Activated naive CD8-positive, alpha-beta T cell treated with anti-CD3 and anti-CD28 coated beads, Interleukin-2, amount 50 U/mL, for 24 hours (primary cell): Measurements from ENCODE around the gene POLR2M.

Experiments used
- ATAC-seq: fragments of 150-1000 bp; cut with Tn5 transposase; one replicate; pipeline ENCODE4 v1.10.0; 2021
- DNase-seq: peaks from one replicate; pipeline ENCODE4 v3.0.0; 2021
- H3K27ac Mint-ChIP-seq: one replicate; pipeline ENCODE4 v1.8.0; 2021; ENCODE audit warnings: mild to moderate bottlenecking, mixed read lengths
- H3K27me3 Mint-ChIP-seq: one replicate; pipeline ENCODE4 v1.8.0; 2021; ENCODE audit warnings: mixed read lengths
- H3K36me3 Mint-ChIP-seq: one replicate; pipeline ENCODE4 v1.8.0; 2021; ENCODE audit warnings: low read depth, mixed read lengths
- H3K4me1 Mint-ChIP-seq: one replicate; pipeline ENCODE4 v1.8.0; 2021; ENCODE audit warnings: mixed read lengths
- H3K4me3 Mint-ChIP-seq: one replicate; pipeline ENCODE4 v1.8.0; 2021; ENCODE audit warnings: mild to moderate bottlenecking, moderate library complexity, mixed read lengths
- H3K9me3 Mint-ChIP-seq: one replicate; pipeline ENCODE4 v1.8.0; 2021; ENCODE audit warnings: mixed read lengths

POLR2M gene

DNA sequence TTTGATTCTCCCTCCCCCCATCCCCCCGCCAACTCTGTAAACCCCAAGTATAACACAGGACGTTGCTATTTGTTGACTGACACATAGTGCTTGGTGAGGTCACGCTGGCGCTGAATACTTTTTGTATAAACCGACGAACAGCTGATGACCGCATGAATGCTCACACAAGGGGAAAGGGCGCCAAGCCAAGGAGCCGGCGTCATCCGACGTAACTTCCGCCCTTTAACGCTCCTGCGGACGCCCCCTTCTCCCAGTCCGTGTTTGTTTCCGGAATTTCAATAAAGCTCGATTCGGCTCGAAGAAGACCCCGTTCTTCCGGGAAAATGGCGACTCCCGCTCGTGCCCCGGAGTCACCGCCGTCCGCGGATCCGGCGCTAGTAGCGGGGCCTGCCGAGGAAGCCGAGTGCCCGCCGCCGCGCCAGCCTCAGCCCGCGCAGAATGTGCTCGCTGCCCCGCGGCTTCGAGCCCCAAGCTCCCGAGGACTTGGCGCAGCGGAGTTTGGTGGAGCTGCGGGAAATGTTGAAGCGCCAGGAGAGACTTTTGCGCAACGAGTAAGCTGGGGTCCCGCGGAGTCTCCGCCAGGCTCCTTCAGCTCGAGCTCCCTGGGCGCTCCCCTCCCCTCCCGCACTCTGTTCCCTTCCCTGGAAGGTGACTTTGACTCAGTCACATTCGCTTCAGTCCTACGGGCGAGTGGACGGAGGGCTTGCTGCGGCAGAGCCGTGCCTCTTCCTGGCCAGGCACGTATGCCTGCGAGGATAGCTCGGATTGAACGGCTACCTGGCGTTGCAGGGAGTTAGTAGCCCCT lies at the start of gene POLR2M:
Gene POLR2M, plus strand, starts transcription at position 310 of the 805 bp plus-strand sequence. Its CDS starts 129 bp downstream, at position 439.
- peak; percentile 87 for DNase-seq
- Mint-ChIP-seq H3K36me3 (peaks cover 44% of the 10 kb centered on the region), H3K27ac (peak within 1 kb of the TSS; percentile 94), H3K4me3 (peak within 1 kb of the TSS; percentile 87), H3K4me1 (peaks cover 61% of the 10 kb centered on the region), H3K27me3 (no peaks in the 10 kb centered on the region), H3K9me3 (no peaks in the 10 kb centered on the region)
- peak; percentile 97 for ATAC-seq

DNA sequence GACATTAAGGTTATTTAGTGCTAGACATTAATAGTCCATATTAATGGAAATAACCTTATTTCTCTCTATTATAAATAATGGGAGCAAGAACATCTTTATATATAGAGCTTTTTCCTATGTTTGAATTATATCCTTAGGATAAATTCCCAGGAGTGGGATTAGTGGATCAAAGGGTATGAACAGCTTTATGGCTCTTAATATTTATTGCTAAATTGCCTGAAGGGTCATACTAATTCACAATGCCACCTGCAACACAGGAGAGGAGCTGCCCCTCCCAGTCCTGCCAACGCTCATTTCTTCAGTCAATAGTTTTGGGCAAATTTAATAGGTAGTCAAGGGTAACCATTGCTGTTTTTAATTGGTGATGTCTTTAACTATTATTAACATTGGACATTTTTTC lies 48.9 kb upstream of the POLR2M start:
- ATAC-seq: no peak
- no peaks in the 10 kb centered on the region for H3K4me1 Mint-ChIP-seq
- no peaks in the 10 kb centered on the region for H3K36me3 Mint-ChIP-seq
- H3K9me3 Mint-ChIP-seq: no peaks in the 10 kb centered on the region
- no peak overlapping the region for H3K4me3 Mint-ChIP-seq
- H3K27me3 Mint-ChIP-seq: peaks cover 2% of the 10 kb centered on the region
- H3K27ac Mint-ChIP-seq: no peak overlapping the region
- DNase-seq: no peak

DNA sequence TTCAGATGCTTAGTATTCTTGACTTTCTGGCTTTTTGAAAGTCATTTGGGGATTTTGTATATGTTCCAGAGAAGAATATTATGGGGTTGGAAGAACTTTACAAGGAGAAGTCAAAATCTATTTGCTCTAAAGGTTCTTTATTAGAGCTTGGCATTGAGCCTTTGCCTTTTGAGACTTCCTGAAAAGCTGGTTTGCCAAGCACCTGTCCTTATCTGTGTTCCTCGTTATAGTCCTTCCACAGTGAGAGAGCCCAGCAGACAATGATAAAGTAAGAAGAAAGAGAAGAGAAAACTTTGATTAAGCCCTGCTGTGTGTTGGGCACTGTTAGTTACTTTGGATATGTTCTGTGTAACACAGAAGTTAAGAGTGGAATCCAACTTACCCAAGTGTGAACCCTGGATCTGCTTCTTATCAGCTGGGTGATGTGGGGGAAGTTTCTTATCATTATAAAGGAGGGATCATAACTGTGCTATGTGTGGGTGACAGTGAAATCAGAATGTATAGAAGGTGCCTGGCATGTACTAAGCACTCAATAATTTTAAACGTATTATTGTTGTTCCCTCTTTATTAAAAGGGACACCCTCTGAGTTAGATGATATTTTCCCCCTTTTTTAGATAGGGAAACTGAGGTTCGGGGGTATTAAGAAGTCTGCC lies 44.3 kb upstream of the POLR2M start:
- no peak overlapping the region for H3K27ac Mint-ChIP-seq
- DNase-seq: no peak
- peaks cover 2% of the 10 kb centered on the region for H3K27me3 Mint-ChIP-seq
- no peaks in the 10 kb centered on the region for H3K36me3 Mint-ChIP-seq
- H3K9me3 Mint-ChIP-seq: no peaks in the 10 kb centered on the region
- no peak overlapping the region for H3K4me3 Mint-ChIP-seq
- H3K4me1 Mint-ChIP-seq: no peaks in the 10 kb centered on the region
- no peak for ATAC-seq

DNA sequence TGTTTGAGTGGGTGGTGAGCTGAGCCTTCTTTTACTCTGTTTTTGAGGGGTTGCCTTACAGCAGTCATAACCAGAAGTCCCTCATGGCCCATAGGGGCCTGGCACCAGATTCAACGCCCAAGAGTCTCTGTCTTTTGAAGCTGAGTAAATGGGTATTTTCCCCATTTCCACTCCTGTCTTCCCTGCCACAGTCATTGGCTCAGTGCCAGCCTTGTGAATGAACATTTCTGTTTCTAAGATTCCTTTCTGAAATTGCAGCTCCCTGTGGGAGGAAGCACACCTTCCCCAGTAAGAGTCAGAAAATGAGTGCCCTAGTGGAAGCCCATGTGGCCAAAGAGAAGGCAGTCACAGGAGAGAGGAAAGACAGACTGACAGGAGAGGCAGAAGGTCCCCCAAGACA lies 43.7 kb upstream of the POLR2M start:
- no peaks in the 10 kb centered on the region for H3K9me3 Mint-ChIP-seq
- ATAC-seq: no peak
- no peak overlapping the region for H3K4me3 Mint-ChIP-seq
- H3K27ac Mint-ChIP-seq: no peak overlapping the region
- peaks cover 2% of the 10 kb centered on the region for H3K27me3 Mint-ChIP-seq
- no peaks in the 10 kb centered on the region for H3K4me1 Mint-ChIP-seq
- no peak for DNase-seq
- no peaks in the 10 kb centered on the region for H3K36me3 Mint-ChIP-seq

DNA sequence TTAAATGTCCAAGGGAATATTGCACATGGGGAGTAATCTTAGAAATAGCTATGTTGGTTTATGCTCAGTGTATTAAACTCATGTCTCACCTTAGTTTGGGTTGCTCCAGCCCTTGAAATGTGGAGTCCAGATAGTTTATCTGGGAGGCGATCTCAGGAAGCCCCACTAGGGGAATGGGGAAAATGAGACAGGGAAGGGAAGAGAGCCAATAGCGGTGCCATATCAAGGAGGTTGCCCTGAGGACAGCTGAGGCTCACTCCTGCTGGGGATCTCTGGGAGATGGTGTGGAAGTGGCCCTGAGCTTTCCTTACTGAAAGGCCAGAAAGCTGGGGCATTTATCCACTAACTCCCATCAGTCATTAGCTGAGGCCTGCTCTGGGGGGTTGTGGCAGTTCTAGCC lies 43.3 kb upstream of the POLR2M start:
- Mint-ChIP-seq H3K9me3 (no peaks in the 10 kb centered on the region), H3K36me3 (no peaks in the 10 kb centered on the region), H3K4me1 (no peaks in the 10 kb centered on the region), H3K27me3 (peaks cover 2% of the 10 kb centered on the region), H3K4me3 (no peak overlapping the region), H3K27ac (no peak overlapping the region)
- no peak for DNase-seq
- ATAC-seq: no peak

DNA sequence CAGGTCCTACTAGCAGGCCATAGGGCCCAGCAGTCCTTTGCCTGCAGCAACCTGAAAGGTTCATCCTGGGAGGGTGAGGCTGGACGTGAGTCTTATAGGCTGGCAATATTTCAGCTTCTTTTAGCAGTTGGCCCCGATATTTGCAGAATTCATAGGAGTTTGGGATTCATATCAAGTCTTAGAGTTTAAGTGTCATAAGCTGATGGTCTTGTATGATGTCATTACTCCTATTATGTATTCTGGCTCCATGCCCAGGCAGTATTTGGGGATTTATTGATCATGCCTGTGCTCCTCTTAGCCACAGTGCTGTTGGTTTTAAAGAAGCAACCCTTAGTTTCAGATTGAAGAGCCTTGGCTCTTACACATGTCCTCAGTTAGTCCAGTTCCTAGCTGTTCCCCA lies 41.3 kb upstream of the POLR2M start:
- Mint-ChIP-seq H3K4me1 (no peaks in the 10 kb centered on the region), H3K27me3 (peaks cover 5% of the 10 kb centered on the region), H3K9me3 (no peaks in the 10 kb centered on the region), H3K4me3 (no peak overlapping the region), H3K27ac (no peak overlapping the region), H3K36me3 (no peaks in the 10 kb centered on the region)
- no peak for ATAC-seq
- DNase-seq: no peak

DNA sequence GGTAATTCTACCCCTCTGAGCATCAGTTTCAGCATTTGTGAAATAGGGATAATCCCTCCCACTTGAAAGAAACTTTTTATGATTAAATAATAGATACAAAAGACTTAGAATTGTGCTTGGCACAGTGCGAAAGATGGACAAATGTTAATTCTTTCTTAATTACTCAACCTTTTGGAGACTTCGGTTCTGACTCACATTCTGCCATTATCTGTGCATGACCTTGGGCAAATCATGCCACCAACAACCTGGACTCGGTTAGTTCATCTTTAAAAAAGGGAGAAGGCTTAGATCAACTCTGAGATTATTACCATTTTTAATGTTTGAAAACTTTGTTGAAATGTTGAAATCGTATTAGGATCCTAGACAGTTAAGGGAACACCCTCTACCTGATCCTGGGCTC lies 40.6 kb upstream of the POLR2M start:
- Mint-ChIP-seq H3K36me3 (no peaks in the 10 kb centered on the region), H3K4me3 (no peak overlapping the region), H3K27me3 (peaks cover 6% of the 10 kb centered on the region), H3K9me3 (no peaks in the 10 kb centered on the region), H3K27ac (no peak overlapping the region), H3K4me1 (no peaks in the 10 kb centered on the region)
- ATAC-seq (no peak), DNase-seq (no peak)

DNA sequence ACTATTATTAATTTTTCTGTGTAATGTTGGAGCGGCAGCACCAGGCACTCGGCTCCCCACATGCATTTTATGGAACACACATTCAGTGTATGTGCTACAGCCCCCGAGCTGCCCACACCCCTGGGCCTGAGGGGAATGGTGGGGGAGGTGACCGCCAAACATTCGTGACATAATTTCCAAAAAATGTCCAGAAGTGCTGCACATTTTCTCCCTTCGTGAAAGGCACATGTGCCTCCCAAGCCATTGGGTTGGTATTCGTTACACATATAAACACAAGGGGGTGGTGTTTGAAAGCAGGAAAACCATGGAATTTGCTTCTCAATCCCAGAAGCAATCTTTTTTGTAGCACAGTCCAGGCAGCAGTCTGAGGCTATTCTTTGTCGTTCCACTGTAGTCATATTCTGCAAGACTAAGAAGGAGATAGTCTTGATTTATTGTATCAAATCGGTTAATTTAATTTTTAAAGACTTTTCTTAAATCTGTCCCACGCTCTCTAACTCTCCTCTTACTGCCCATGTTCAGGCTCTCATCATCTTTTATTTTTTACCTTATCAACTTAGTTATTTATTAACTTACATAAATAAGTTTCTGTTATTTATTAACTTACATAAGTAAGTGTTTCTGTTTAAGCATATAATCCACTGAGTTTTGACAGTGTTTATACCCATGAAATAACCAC lies 39.2 kb upstream of the POLR2M start:
- H3K27me3 Mint-ChIP-seq: peaks cover 10% of the 10 kb centered on the region
- no peak for DNase-seq
- no peaks in the 10 kb centered on the region for H3K4me1 Mint-ChIP-seq
- H3K9me3 Mint-ChIP-seq: no peaks in the 10 kb centered on the region
- no peak overlapping the region for H3K4me3 Mint-ChIP-seq
- ATAC-seq: no peak
- H3K36me3 Mint-ChIP-seq: no peaks in the 10 kb centered on the region
- no peak overlapping the region for H3K27ac Mint-ChIP-seq

DNA sequence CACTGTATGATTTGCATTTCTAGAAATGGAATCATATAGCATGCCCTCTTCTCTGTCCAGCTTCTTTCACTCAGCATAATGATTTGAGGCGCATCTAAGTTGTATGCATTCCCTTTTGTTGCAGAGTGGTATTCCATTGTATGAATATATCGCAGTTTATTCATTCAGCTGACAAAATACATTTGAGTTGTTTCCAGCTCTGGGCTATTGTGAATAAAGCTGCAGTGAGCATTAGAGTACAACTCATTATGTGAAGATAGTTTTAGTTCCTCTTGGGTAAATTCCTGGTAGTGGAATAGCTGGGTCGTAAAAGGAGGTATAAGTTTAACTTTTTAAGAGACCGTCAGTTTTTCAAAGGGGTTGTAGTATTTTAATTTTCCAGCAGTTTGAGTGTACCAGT lies 38.5 kb upstream of the POLR2M start:
- no peak for ATAC-seq
- no peaks in the 10 kb centered on the region for H3K4me1 Mint-ChIP-seq
- H3K36me3 Mint-ChIP-seq: no peaks in the 10 kb centered on the region
- no peaks in the 10 kb centered on the region for H3K9me3 Mint-ChIP-seq
- no peak overlapping the region for H3K4me3 Mint-ChIP-seq
- H3K27ac Mint-ChIP-seq: no peak overlapping the region
- H3K27me3 Mint-ChIP-seq: peaks cover 13% of the 10 kb centered on the region
- no peak for DNase-seq

DNA sequence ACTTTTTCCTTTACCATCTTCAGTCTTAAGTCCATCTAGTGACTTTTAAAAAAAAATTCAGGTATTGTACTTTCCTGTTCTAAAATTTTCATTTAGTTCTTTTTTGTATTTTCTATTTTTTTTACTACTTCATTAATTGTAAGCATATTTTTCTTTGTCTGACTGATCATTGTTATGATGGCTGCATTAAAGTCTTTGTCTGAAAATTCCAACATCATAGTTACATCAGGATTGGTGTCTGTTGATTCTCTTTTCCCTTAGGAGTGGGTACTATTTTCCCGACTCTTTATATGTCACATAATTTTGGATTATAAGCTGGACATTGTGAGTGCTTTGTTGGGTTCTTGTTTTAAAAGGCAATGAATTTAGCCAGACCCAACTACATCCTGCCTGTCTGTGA lies 34.9 kb upstream of the POLR2M start:
- Mint-ChIP-seq H3K36me3 (no peaks in the 10 kb centered on the region), H3K4me3 (no peak overlapping the region), H3K4me1 (no peaks in the 10 kb centered on the region), H3K27me3 (peaks cover 17% of the 10 kb centered on the region), H3K27ac (no peak overlapping the region), H3K9me3 (no peaks in the 10 kb centered on the region)
- DNase-seq: no peak
- ATAC-seq: no peak

DNA sequence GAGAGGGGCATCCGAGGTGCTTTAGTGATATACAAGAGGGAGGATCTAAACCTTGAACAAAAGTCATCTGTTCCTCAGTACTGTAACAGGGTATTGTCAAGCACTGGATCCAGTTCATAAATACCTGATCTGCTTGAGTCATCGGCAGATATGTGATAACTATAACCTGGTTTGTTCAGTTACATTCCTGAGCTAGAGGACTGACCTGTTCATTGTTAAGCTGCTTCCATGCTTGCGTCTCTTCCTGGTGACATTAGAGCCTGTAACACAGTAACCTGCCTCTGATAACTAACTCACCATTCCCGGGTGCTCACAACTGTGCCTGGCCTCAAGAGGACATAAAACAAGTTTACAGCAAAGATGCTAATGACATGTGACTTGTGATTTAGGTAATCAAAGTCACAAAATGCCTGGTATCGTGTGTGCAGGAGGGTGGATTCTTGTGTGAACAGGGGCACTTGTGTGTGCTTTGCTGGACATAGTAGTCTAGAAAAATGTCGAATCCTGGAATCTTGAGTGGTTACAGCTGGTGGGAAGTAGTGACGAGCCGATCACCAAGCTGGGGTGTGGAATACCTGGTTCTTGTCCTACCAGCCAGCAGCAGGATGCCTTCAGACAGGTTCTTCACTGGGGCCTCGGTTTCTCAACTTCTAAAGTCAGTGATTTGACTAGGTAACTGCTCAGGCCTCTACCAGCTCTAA lies 30.9 kb upstream of the POLR2M start:
- no peaks in the 10 kb centered on the region for H3K36me3 Mint-ChIP-seq
- no peak for DNase-seq
- H3K9me3 Mint-ChIP-seq: no peaks in the 10 kb centered on the region
- H3K27ac Mint-ChIP-seq: no peak overlapping the region
- peaks cover 2% of the 10 kb centered on the region for H3K4me1 Mint-ChIP-seq
- H3K4me3 Mint-ChIP-seq: no peak overlapping the region
- ATAC-seq: no peak
- peaks cover 13% of the 10 kb centered on the region for H3K27me3 Mint-ChIP-seq

DNA sequence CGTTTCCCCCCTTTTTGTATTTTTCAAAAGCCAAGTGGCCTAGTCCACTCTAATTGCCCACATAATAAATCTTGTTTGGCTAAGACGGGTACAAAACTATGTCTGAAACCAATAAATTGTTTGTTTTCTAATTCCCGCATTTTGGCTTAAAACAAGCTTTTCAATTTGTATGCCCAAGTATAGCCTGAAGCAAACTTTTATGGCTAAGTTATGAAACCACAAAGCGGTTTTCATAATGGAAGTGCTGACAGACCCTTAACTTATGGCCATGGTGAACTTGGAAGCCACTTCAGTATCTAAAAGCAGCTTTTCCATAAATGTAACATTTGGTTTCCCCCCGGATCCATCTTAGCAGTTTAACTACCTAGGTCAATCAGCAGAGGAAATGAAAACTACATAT lies 29.9 kb upstream of the POLR2M start:
- Mint-ChIP-seq H3K4me1 (peaks cover 2% of the 10 kb centered on the region), H3K4me3 (no peak overlapping the region), H3K9me3 (no peaks in the 10 kb centered on the region), H3K36me3 (no peaks in the 10 kb centered on the region), H3K27ac (no peak overlapping the region), H3K27me3 (peaks cover 13% of the 10 kb centered on the region)
- no peak for DNase-seq
- no peak for ATAC-seq

DNA sequence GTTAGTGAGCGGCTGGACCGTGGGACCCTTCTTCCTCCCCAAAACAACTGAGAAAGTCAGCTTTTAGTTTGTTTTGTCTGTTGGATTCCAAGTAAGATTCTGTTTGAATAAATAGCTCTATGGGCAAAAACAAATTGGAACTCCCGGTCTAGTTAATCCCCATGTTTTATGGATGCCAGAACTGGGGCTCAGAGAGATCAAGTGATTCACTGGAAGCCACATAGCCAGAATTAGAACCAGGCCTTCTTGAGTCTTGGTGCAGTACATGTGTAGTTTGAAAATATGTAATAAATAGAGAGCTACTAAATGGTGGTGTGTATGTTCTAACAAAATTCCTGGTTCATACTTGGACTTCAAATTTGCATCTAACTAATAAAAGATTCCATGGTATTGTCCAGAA lies 29.3 kb upstream of the POLR2M start:
- DNase-seq: no peak
- H3K4me3 Mint-ChIP-seq: no peak overlapping the region
- no peaks in the 10 kb centered on the region for H3K36me3 Mint-ChIP-seq
- H3K27ac Mint-ChIP-seq: no peak overlapping the region
- H3K27me3 Mint-ChIP-seq: peaks cover 10% of the 10 kb centered on the region
- H3K9me3 Mint-ChIP-seq: no peaks in the 10 kb centered on the region
- no peak for ATAC-seq
- peaks cover 2% of the 10 kb centered on the region for H3K4me1 Mint-ChIP-seq

DNA sequence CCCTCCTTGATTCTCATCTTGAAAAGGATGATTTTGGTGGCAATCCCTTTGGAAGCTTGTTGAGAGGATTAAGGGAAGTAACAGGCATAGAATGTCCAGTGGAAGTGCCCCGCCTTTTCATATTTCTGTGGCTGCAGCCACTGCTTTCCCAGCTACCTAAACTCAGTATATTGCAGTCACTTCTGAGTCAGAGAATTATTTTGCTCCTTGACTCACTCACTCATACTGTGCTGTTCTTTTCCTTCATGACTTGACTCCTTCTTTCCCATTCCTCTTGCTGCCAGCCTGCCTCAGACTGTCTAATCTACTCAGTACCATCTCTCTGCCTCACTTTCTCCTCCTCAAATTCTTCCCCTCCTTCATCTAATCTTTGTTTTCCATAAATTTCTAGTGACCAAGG lies 26.5 kb upstream of the POLR2M start:
- no peak overlapping the region for H3K4me3 Mint-ChIP-seq
- peaks cover 3% of the 10 kb centered on the region for H3K27me3 Mint-ChIP-seq
- no peaks in the 10 kb centered on the region for H3K9me3 Mint-ChIP-seq
- no peak for DNase-seq
- H3K36me3 Mint-ChIP-seq: no peaks in the 10 kb centered on the region
- ATAC-seq: no peak
- H3K4me1 Mint-ChIP-seq: peaks cover 2% of the 10 kb centered on the region
- no peak overlapping the region for H3K27ac Mint-ChIP-seq
